Measurements from ENCODE around the gene ZSCAN4. TPM values are rescaled to one million over a fixed set of nuclear protein-coding genes. Genes with fewer than 3 reads are reported as not detected.
A peak's percentile ranks its signal among the peaks of the same experiment; 100 is the strongest.

Gene ZSCAN4
- polyA plus RNA-seq, 1 donor (not counting 4 experiments of a cell fraction or from before 2014, with no cell fraction given): 0.18 TPM

DNA sequence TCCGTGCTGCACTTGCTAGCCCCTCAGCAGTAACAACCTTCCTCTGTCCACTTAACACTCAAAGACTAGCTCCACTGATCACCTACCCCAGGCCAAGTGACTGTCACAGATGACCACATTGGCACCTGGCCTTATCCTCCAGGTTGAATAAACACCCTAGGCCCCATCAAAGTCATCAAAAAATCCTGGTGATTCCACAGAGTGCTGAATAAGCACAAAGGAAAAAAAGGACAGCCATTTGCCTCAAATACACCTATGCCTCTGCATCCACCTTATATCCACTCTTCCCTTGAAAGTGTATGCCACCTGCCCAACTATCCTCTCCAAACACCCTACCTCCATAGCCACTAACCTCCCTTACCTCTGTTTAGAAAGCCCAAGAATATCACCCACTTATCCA, 37.6 kb downstream of the ZSCAN4 start:
- FAIRE-seq: no peak
- Histone ChIP-seq H3K4me2 (ENCODE audit: control insufficient read depth, extremely low read depth, insufficient read depth, low read depth, low read length) (no peak overlapping the region), H3K9me3 (ENCODE audit: control insufficient read depth, low read depth, low read length) (peaks cover 2% of the 10 kb centered on the region)

DNA sequence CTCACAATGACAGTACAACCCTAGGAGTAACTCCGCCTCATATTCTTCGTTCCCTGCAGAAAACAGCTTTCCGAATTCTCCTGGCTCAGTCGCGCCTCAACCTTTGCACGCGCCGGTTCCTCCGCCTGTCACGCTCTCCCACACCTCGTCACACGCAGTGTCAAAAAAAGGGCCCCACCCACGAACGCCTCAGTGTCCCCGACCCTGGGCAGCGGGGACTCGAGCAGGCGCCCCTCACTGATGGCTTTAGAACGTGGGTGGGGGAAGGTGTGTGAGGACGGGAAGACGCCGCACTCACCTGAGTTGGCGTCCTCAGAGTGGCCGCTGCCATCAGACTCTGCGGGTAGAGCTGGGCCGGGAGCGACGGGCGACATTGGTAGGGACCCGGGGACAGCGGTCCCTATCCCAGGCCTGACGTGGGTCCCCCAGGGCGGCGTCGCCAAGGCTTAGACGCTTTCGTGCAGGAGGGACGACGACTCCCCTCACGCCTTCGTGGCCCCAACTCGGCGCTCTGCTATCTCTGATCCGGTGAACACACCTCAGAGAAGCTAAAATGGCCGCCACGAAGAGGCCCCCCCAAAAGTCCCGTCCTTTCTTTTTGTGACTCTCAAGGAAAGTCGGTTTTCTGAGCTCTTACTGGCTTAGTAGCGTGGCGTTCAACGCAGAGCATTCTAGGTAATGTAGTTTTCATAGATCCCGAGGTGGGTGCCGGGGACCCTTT, 40.1 kb downstream of the ZSCAN4 start, which contains the start of gene ZNF154:
TSS of gene ZNF154 (minus strand) at position 564 of the 721 bp plus-strand sequence. CDS start at position 331, 233 bp downstream.
- Histone ChIP-seq H3K27me3 (ENCODE audit: control insufficient read depth, extremely low read depth, insufficient read depth, low read length) (peaks cover 13% of the 10 kb centered on the region), H3K4me2 (ENCODE audit: control insufficient read depth, extremely low read depth, insufficient read depth, low read depth, low read length) (peak within 1 kb of the TSS; percentile 82), H3K9ac (ENCODE audit: control insufficient read depth, extremely low read depth, insufficient read depth, low read length) (peak within 1 kb of the TSS; percentile 69), H3K4me3 (ENCODE audit: control insufficient read depth in 2 of 3, extremely low read depth in 1 of 3, insufficient read depth in 2 of 3, low read depth in 1 of 3, low read length in 3 of 3) (peak within 1 kb of the TSS; percentile 40 to 69 (median 63)), H2AFZ (ENCODE audit: control insufficient read depth, low read length) (peak within 1 kb of the TSS; percentile 90), H3K9me3 (ENCODE audit: control insufficient read depth, low read depth, low read length) (no peaks in the 10 kb centered on the region), H3K27ac (ENCODE audit: control insufficient read depth, insufficient read depth, low read length) (peak within 1 kb of the TSS; percentile 45), H3K79me2 (ENCODE audit: control insufficient read depth, insufficient read depth, low read length) (peaks cover 5% of the 10 kb centered on the region), H3K4me1 (ENCODE audit: control insufficient read depth, extremely low read depth, insufficient read depth, low read length) (peaks cover 8% of the 10 kb centered on the region), H3K9me1 (ENCODE audit: control insufficient read depth, extremely low read depth, insufficient read depth, low read length) (no peaks in the 10 kb centered on the region), H3K36me3 (ENCODE audit: control insufficient read depth in 2 of 2, extremely low read depth in 1 of 2, insufficient read depth in 2 of 2, low read length in 2 of 2) (no peaks in the 10 kb centered on the region), H4K20me1 (ENCODE audit: control insufficient read depth, extremely low read depth, insufficient read depth, low read length) (no peaks in the 10 kb centered on the region)
- no peak for FAIRE-seq
- dilution Hi-C loops (cut with MboI; ENCODE audit: extremely low pct_ligation_motif_present, low sequenced_read_pairs): no loop called here
- TF ChIP-seq EZH2 (IDR thresholded peaks at IDR 0.05; ENCODE audit: low read length): no peak
- TF ChIP-seq, protein P1, sequence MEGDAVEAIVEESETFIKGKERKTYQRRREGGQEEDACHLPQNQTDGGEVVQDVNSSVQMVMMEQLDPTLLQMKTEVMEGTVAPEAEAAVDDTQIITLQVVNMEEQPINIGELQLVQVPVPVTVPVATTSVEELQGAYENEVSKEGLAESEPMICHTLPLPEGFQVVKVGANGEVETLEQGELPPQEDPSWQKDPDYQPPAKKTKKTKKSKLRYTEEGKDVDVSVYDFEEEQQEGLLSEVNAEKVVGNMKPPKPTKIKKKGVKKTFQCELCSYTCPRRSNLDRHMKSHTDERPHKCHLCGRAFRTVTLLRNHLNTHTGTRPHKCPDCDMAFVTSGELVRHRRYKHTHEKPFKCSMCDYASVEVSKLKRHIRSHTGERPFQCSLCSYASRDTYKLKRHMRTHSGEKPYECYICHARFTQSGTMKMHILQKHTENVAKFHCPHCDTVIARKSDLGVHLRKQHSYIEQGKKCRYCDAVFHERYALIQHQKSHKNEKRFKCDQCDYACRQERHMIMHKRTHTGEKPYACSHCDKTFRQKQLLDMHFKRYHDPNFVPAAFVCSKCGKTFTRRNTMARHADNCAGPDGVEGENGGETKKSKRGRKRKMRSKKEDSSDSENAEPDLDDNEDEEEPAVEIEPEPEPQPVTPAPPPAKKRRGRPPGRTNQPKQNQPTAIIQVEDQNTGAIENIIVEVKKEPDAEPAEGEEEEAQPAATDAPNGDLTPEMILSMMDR (optimal IDR thresholded peaks at IDR 0.05 in 1 of 3, IDR thresholded peaks at IDR 0.05 in 1 of 3, conservative IDR thresholded peaks at IDR 0.05 in 1 of 3; ENCODE audit: extremely low read depth in 1 of 3, insufficient read depth in 2 of 3, low read length in 3 of 3): no peak
- DNase-seq (ENCODE audit: low read depth, low spot score): no peak

More for the DNA sequence above, 37.6 kb downstream of the ZSCAN4 start:
- H4K20me1 ChIP-seq (ENCODE audit: control insufficient read depth, extremely low read depth, insufficient read depth, low read length): no peaks in the 10 kb centered on the region
- peaks cover 0 to 2% of the 10 kb centered on the region in 2 experiments for H3K36me3 ChIP-seq (ENCODE audit: control insufficient read depth in 2 of 2, extremely low read depth in 1 of 2, insufficient read depth in 2 of 2, low read length in 2 of 2)
- no peak overlapping the region for H3K9ac ChIP-seq (ENCODE audit: control insufficient read depth, extremely low read depth, insufficient read depth, low read length)
- H3K27ac ChIP-seq (ENCODE audit: control insufficient read depth, insufficient read depth, low read length): no peak overlapping the region
- no peak overlapping the region for H2AFZ ChIP-seq (ENCODE audit: control insufficient read depth, low read length)
- peaks cover 13% of the 10 kb centered on the region for H3K27me3 ChIP-seq (ENCODE audit: control insufficient read depth, extremely low read depth, insufficient read depth, low read length)
- peaks cover 5% of the 10 kb centered on the region for H3K79me2 ChIP-seq (ENCODE audit: control insufficient read depth, insufficient read depth, low read length)
- dilution Hi-C loops (cut with MboI; ENCODE audit: extremely low pct_ligation_motif_present, low sequenced_read_pairs): no loop called here
- no peaks in the 10 kb centered on the region for H3K9me1 ChIP-seq (ENCODE audit: control insufficient read depth, extremely low read depth, insufficient read depth, low read length)
- no peak for DNase-seq (ENCODE audit: low read depth, low spot score)
- peaks cover 8% of the 10 kb centered on the region for H3K4me1 ChIP-seq (ENCODE audit: control insufficient read depth, extremely low read depth, insufficient read depth, low read length)
- H3K4me3 ChIP-seq (ENCODE audit: control insufficient read depth in 2 of 3, extremely low read depth in 1 of 3, insufficient read depth in 2 of 3, low read depth in 1 of 3, low read length in 3 of 3): no peak overlapping the region
- TF ChIP-seq EZH2 (IDR thresholded peaks at IDR 0.05; ENCODE audit: low read length): no peak
- TF ChIP-seq, protein P1 (optimal IDR thresholded peaks at IDR 0.05 in 1 of 3, IDR thresholded peaks at IDR 0.05 in 1 of 3, conservative IDR thresholded peaks at IDR 0.05 in 1 of 3; ENCODE audit: extremely low read depth in 1 of 3, insufficient read depth in 2 of 3, low read length in 3 of 3): no peak

Measured in keratinocyte (primary cell).